ENCODE results near the gene ZEB2.

Gene ZEB2

GRCh38 chr2:144508172-144508851 lies 11.6 kb downstream of the ZEB2 start:
- in situ Hi-C loops (cut with HindIII; ENCODE audit: low sequenced_read_pairs), result no loop called here
- peak; percentile 20 for DNase-seq (ENCODE audit: low read depth, low spot score)
- no peak for TF ChIP-seq CTCF (IDR thresholded peaks at IDR 0.05; ENCODE audit: low read depth, low read length)

GRCh38 chr2:144507441-144508171 lies 12.3 kb downstream of the ZEB2 start:
- in situ Hi-C loops (cut with HindIII; ENCODE audit: low sequenced_read_pairs), result no loop called here
- peak; percentile 14 for DNase-seq (ENCODE audit: low read depth, low spot score)

More at GRCh38 chr2:144508172-144508851, 11.6 kb downstream of the ZEB2 start:
- H3K4me3 ChIP-seq (ENCODE audit: low read depth, low read length), result no peak overlapping the region

DNA sequence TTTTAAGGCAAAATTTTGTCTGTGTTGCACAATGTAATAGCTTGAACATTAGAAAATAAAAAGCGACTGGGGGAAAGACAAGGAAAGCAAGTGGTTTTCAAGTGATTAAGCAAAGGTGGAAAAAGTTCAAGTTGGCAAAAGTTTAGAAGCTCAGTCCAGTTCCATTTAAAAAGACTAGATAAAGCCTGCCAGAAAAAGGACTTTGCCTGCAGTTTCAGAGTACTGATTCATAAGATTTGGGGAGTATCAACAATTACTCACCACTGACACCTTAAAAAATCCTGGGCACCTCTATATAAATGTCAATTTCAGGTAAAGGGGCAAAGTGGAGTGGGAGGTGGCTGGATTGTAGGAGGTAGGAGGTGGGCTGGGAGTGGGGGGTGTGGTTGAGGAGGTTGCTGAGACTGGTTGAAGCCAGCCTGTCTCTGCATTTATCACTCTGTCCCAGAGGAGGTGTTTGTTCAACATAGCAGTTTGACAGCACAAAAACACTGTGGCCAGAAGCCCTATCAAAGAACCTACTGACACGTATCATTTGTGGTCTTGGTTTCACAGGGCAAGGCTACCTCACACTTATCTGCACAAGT lies 14.6 kb downstream of the ZEB2 start:
- in situ Hi-C loops (cut with HindIII; ENCODE audit: low sequenced_read_pairs), result no loop called here
- H3K4me3 ChIP-seq (ENCODE audit: low read depth, low read length), result no peak overlapping the region
- peak; percentile 44 for DNase-seq (ENCODE audit: low read depth, low spot score)
- no peak for TF ChIP-seq CTCF (IDR thresholded peaks at IDR 0.05; ENCODE audit: low read depth, low read length)

More at GRCh38 chr2:144507441-144508171, 12.3 kb downstream of the ZEB2 start:
- no peak for TF ChIP-seq CTCF (IDR thresholded peaks at IDR 0.05; ENCODE audit: low read depth, low read length)
- no peak overlapping the region for H3K4me3 ChIP-seq (ENCODE audit: low read depth, low read length)

DNA sequence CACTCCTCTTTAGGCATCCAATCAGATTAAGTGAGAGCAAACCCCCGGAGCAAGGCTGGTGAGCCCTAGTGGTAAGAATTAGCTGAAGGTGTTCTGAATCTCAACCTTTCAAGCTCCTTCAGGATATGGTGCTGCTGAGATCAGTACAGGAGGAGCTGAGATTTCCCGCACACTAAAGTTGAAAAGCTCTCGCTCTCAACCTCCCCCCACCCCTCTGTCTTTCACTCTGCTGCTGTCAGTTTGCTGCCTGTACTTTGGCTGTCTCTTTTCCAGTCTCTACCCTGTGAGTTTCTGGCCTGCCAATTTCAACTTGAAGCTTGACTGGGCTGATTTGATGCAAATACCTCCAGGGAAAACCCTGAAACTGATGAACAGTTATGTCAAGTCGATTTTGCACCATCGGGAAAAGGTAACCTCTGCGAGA lies 15.7 kb downstream of the ZEB2 start:
- H3K4me3 ChIP-seq (ENCODE audit: low read depth, low read length), result no peak overlapping the region
- in situ Hi-C loops (cut with HindIII; ENCODE audit: low sequenced_read_pairs), result no loop called here
- DNase-seq (ENCODE audit: low read depth, low spot score), result no peak
- TF ChIP-seq CTCF (IDR thresholded peaks at IDR 0.05; ENCODE audit: low read depth, low read length), result peak; percentile 7

DNA sequence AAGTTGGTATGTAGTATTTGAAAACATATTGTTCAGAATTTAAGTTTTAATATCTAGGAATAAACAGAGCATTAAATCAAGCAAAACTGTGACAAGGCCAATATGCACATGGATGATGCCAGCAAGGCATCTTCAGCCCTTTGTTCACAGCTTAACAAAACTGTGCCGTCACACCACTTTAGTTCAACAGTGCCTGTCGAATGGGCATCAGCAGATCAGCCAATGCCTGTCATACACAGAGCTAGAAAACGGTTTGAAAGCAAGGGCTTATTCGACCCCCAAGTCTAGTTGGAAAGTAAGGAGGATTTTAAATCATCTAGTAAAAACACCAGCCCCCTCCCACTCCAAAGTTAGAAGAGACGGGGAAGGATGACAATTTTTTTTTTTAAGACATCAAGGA lies 16.7 kb downstream of the ZEB2 start:
- no peak overlapping the region for H3K4me3 ChIP-seq (ENCODE audit: low read depth, low read length)
- TF ChIP-seq CTCF (IDR thresholded peaks at IDR 0.05; ENCODE audit: low read depth, low read length), result no peak
- in situ Hi-C loops (cut with HindIII; ENCODE audit: low sequenced_read_pairs), result no loop called here
- DNase-seq (ENCODE audit: low read depth, low spot score), result no peak

DNA sequence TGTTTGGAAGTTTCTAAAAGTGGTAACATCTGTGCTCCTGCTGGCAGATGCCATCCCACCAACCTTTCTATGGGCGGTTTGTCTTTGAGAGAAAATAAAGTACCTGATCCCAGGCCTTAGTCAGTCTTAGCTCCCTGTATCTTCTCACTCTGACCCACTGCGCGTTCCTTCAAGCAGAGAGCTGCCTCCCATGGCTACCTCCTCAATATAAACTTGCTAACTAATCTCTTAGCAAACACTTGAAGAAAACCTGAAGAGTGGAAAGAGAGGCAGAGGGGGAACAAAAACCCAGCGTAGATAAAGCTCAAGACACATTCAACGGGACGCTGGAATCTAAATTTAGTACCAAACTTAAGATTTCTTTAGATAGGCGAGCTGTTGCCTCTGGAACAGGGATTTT lies 17.6 kb downstream of the ZEB2 start:
- TF ChIP-seq CTCF (IDR thresholded peaks at IDR 0.05; ENCODE audit: low read depth, low read length), result no peak
- in situ Hi-C loops (cut with HindIII; ENCODE audit: low sequenced_read_pairs), result no loop called here
- no peak for DNase-seq (ENCODE audit: low read depth, low spot score)
- H3K4me3 ChIP-seq (ENCODE audit: low read depth, low read length), result no peak overlapping the region

Measured in astrocyte of the spinal cord (primary cell).